Lung (tissue), 12 donors: Measurements from ENCODE around the gene EPS8. TPM values are rescaled to one million over a fixed set of nuclear protein-coding genes. Genes with fewer than 3 reads are reported as not detected.

Source experiments
- ATAC-seq: fragments of 200-7000 bp; cut with Tn5 transposase; one replicate; pipeline ENCODE4 v1.9.1; 2020; ENCODE audit warnings: moderate number of reproducible peaks; ENCODE audit not compliant: insufficient read depth, low FRiP score
- DNase-seq, 3 donors: peaks; one replicate each; pipeline ENCODE4 v3.0.0-alpha.2; 2013 to 2017
- H3K27ac ChIP-seq, 2 donors: one replicate each; pipeline ENCODE4 v1.5.1; 2013; ENCODE audit warnings: mild to moderate bottlenecking in 2 of 2, moderate library complexity in 2 of 2, control low read depth in 1 of 2, inconsistent platforms in 1 of 2, low read depth in 1 of 2, low read length in 1 of 2
- H3K27me3 ChIP-seq, 3 donors: one replicate each; pipeline ENCODE4 v1.5.1; 2013; ENCODE audit warnings: low read length in 2 of 3; ENCODE audit not compliant: control insufficient read depth in 3 of 3, insufficient read depth in 3 of 3
- H3K36me3 ChIP-seq, 4 donors: one replicate each; pipeline ENCODE4 v1.5.1; 2013; ENCODE audit warnings: low read length in 4 of 4, mild to moderate bottlenecking in 1 of 4, moderate library complexity in 1 of 4; ENCODE audit not compliant: control insufficient read depth in 4 of 4, insufficient read depth in 4 of 4
- H3K4me1 ChIP-seq, 5 donors: one replicate each; pipeline ENCODE4 v1.5.1; 2013; ENCODE audit warnings: low read length in 5 of 5, mild to moderate bottlenecking in 2 of 5, moderate library complexity in 1 of 5; ENCODE audit not compliant: control insufficient read depth in 5 of 5, insufficient read depth in 5 of 5
- H3K4me3 ChIP-seq: one replicate; pipeline ENCODE4 v1.5.1; 2013; ENCODE audit warnings: mild to moderate bottlenecking, control low read depth, moderate library complexity
- H3K9ac ChIP-seq, 2 donors: one replicate each; pipeline ENCODE4 v1.5.1; 2013; ENCODE audit warnings: low read length in 2 of 2, control low read depth in 1 of 2; ENCODE audit not compliant: insufficient read depth in 1 of 2
- H3K9me3 ChIP-seq, 4 donors: one replicate each; pipeline ENCODE4 v1.5.1; 2013; ENCODE audit warnings: low read length in 3 of 4, mild to moderate bottlenecking in 1 of 4, moderate library complexity in 1 of 4; ENCODE audit not compliant: control insufficient read depth in 4 of 4, insufficient read depth in 3 of 4
- WGBS, 2 donors: extraction: QIAGEN DNeasy Blood & Tissue Kit; methylation state at CpG; one replicate each; pipeline ENCODE4 v1.1.7; 2013; 5-methylcytosine and 5-hydroxymethylcytosine counted together
- polyA plus RNA-seq, 2 donors: library from polyadenylated mRNA; stranded (reverse); fragments of 200-250 nt; gene quantifications; one replicate each; pipeline ENCODE4 v1.2.1, GENCODE V29; 2013
- total RNA-seq, 2 donors: library from RNA; depleted of rRNA in 1 of 2; stranded (reverse); fragments of >200 nt in 1 of 2; gene quantifications; one replicate each; pipeline ENCODE4 v1.2.1, GENCODE V29; 2014 to 2021
- TF ChIP-seq, protein P1 (sequence below): IDR thresholded peaks from 2 replicates; pipeline ENCODE4 v1.5.1; 2012; ENCODE audit warnings: mild to moderate bottlenecking; ENCODE audit errors: control extremely low read depth, extremely low read depth
- donor health status: control.
- donor health status: control.
- donor health status: Bipolar disorder and iron deficiency.
- donor health status: healthy.
- donor health status: DM: yes; HTN: yes; CAD: no.

EPS8 gene
- total and polyA plus RNA-seq, 4 donors, result 30.1 to 153 (median 48.9) TPM

GRCh38 chr12:15738438-15739015, 50.7 kb downstream of the EPS8 start:
- no peak overlapping the region for H3K27ac ChIP-seq
- no peak overlapping the region for H3K4me3 ChIP-seq
- ATAC-seq (no peak), DNase-seq (no peak)
- no peaks in the 10 kb centered on the region for H3K27me3 ChIP-seq
- H3K4me1 ChIP-seq, result no peaks in the 10 kb centered on the region
- 72 to 91% methylated on average over 3 of the region's 3 CpGs for WGBS, 2 donors
- H3K9ac ChIP-seq, result no peak overlapping the region
- TF ChIP-seq, protein P1, sequence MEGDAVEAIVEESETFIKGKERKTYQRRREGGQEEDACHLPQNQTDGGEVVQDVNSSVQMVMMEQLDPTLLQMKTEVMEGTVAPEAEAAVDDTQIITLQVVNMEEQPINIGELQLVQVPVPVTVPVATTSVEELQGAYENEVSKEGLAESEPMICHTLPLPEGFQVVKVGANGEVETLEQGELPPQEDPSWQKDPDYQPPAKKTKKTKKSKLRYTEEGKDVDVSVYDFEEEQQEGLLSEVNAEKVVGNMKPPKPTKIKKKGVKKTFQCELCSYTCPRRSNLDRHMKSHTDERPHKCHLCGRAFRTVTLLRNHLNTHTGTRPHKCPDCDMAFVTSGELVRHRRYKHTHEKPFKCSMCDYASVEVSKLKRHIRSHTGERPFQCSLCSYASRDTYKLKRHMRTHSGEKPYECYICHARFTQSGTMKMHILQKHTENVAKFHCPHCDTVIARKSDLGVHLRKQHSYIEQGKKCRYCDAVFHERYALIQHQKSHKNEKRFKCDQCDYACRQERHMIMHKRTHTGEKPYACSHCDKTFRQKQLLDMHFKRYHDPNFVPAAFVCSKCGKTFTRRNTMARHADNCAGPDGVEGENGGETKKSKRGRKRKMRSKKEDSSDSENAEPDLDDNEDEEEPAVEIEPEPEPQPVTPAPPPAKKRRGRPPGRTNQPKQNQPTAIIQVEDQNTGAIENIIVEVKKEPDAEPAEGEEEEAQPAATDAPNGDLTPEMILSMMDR, result no peak
- no peaks in the 10 kb centered on the region for H3K9me3 ChIP-seq
- no peaks in the 10 kb centered on the region for H3K36me3 ChIP-seq

- H3K4me3 ChIP-seq, result no peak overlapping the region
- no peak overlapping the region for H3K9ac ChIP-seq
- no peaks in the 10 kb centered on the region for H3K9me3 ChIP-seq
- 97 to 98% methylated on average over 5 of the region's 5 CpGs for WGBS, 2 donors
- no peak for DNase-seq
- ATAC-seq, result no peak
- TF ChIP-seq, protein P1, result no peak
- H3K27me3 ChIP-seq, result no peaks in the 10 kb centered on the region
- H3K36me3 ChIP-seq, result no peaks in the 10 kb centered on the region
- H3K4me1 ChIP-seq, result no peaks in the 10 kb centered on the region
- no peak overlapping the region for H3K27ac ChIP-seq
Observed at GRCh38 chr12:15735837-15736615, 53.2 kb downstream of the EPS8 start.

DNA sequence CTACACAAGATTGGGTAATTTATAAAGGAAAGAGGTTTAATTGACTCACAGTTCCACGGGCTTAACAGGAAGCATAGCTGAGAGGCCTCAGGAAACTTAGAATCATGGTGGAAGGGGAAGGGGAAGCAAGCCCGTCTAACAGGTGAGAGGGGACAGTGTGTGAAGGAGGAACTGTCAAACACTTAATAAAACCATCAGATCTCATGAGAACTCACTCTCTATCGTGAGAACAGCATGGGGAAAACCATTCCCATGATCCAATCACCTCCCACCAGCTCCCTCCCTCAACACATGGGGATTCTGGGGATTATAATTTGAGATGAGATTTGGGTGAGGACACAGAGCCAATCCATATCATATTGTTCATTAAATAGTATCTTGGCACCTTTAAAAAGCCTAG, 56.1 kb downstream of the EPS8 start:
- H3K9me3 ChIP-seq, result no peaks in the 10 kb centered on the region
- DNase-seq (no peak), ATAC-seq (no peak)
- H3K27me3 ChIP-seq, result no peaks in the 10 kb centered on the region
- 35 to 54% methylated on average over 3 of the region's 3 CpGs for WGBS, 2 donors
- TF ChIP-seq, protein P1, result no peak
- H3K4me1 ChIP-seq, result peaks cover 0 to 3% (median 0%) of the 10 kb centered on the region in 5 donors
- H3K4me3 ChIP-seq, result no peak overlapping the region
- no peaks in the 10 kb centered on the region for H3K36me3 ChIP-seq
- H3K9ac ChIP-seq, result no peak overlapping the region
- no peak overlapping the region for H3K27ac ChIP-seq
